GM23338 (cell line): ENCODE results near the gene FNIP2. TPM values are rescaled to one million over a fixed set of nuclear protein-coding genes. Genes with fewer than 3 reads are reported as not detected.

Source experiments
- ATAC-seq: fragments of 200-7000 bp; cut with Tn5 transposase; 3 replicates; pipeline ENCODE4 v1.9.1; 2020
- DNase-seq: peaks from one replicate; pipeline ENCODE4 v3.0.0-alpha.2; 2015; ENCODE audit warnings: low spot score
- H2AFZ ChIP-seq: fragments of 200-600 bp; sonication (generic); 2 replicates; pipeline ENCODE4 v1.8.0; 2016; ENCODE audit warnings: antibody characterized with exemption, mild to moderate bottlenecking, moderate library complexity
- H3F3A ChIP-seq: fragments of 200-600 bp; sonication (generic); replicated peaks from 2 replicates; pipeline ENCODE4 v1.8.0; 2017; ENCODE audit warnings: antibody characterized with exemption, mixed run types, low read depth
- H3K27ac ChIP-seq: fragments of 200-600 bp; sonication (generic); 2 replicates; pipeline ENCODE4 v1.6.1; 2016; ENCODE audit warnings: low read depth
- H3K27me3 ChIP-seq: fragments of 200-600 bp; sonication (generic); 2 replicates; pipeline ENCODE4 v1.8.0; 2016; ENCODE audit warnings: mild to moderate bottlenecking, mixed run types, moderate library complexity; ENCODE audit not compliant: insufficient read depth
- H3K36me3 ChIP-seq: fragments of 200-600 bp; sonication (generic); 2 replicates; pipeline ENCODE4 v1.8.0; 2016; ENCODE audit warnings: mild to moderate bottlenecking; ENCODE audit not compliant: insufficient read depth
- H3K4me1 ChIP-seq: fragments of 200-600 bp; sonication (generic); 2 replicates; pipeline ENCODE4 v1.8.0; 2016; ENCODE audit warnings: mild to moderate bottlenecking, moderate library complexity; ENCODE audit not compliant: insufficient read depth
- H3K4me2 ChIP-seq: fragments of 200-600 bp; sonication (generic); 2 replicates; pipeline ENCODE4 v1.7.1; 2017; ENCODE audit warnings: mixed run types
- H3K4me3 ChIP-seq: fragments of 200-600 bp; sonication (generic); 2 replicates; pipeline ENCODE4 v1.6.1; 2016; ENCODE audit warnings: mixed run types
- H3K79me2 ChIP-seq: fragments of 200-600 bp; sonication (generic); replicated peaks from 2 replicates; pipeline ENCODE4 v1.8.0; 2017; ENCODE audit warnings: mild to moderate bottlenecking; ENCODE audit not compliant: insufficient read depth
- H3K9me2 ChIP-seq: fragments of 200-600 bp; sonication (generic); 2 replicates; pipeline ENCODE4 v1.8.0; 2017; ENCODE audit not compliant: insufficient read depth
- H4K20me1 ChIP-seq: fragments of 200-600 bp; sonication (generic); replicated peaks from 2 replicates; pipeline ENCODE4 v1.8.0; 2017; ENCODE audit warnings: mild to moderate bottlenecking; ENCODE audit not compliant: insufficient read depth
- H3K27ac Mint-ChIP-seq: 2 replicates; pipeline ENCODE4 v1.8.0; 2020; ENCODE audit warnings: inconsistent platforms, mild to moderate bottlenecking, moderate library complexity, mixed read lengths
- H3K27me3 Mint-ChIP-seq: 3 replicates; pipeline ENCODE4 v1.8.0; 2022; ENCODE audit warnings: low read depth, mild to moderate bottlenecking, moderate library complexity, mixed read lengths, inconsistent platforms; ENCODE audit not compliant: insufficient read depth, poor library complexity
- H3K36me3 Mint-ChIP-seq: 3 replicates; pipeline ENCODE4 v1.8.0; 2021; ENCODE audit warnings: low read depth, mild to moderate bottlenecking, inconsistent platforms, moderate library complexity, mixed read lengths
- H3K4me1 Mint-ChIP-seq: 3 replicates; pipeline ENCODE4 v1.8.0; 2020; ENCODE audit warnings: mild to moderate bottlenecking, inconsistent platforms, mixed read lengths
- H3K4me3 Mint-ChIP-seq: 3 replicates; pipeline ENCODE4 v1.8.0; 2021; ENCODE audit warnings: moderate library complexity, mild to moderate bottlenecking, inconsistent platforms, mixed read lengths
- H3K9me3 Mint-ChIP-seq: 3 replicates; pipeline ENCODE4 v1.8.0; 2020; ENCODE audit warnings: moderate library complexity, mild to moderate bottlenecking, inconsistent platforms, mixed read lengths
- CREB1 ChIP-seq: fragments of 250-450 bp; sonication (Bioruptor Pico); IDR thresholded peaks from 2 replicates; pipeline ENCODE4 v1.5.0; 2020; ENCODE audit warnings: low read depth, mild to moderate bottlenecking, moderate library complexity
- CTCF ChIP-seq, 2 experiments: fragments of 200-600 bp in 1 of 2; sonication (generic) in 1 of 2; conservative IDR thresholded peaks; 2 replicates each; pipeline versions ENCODE4 v1.5.1 to v1.6.1; 2016 to 2017; ENCODE audit warnings: antibody characterized with exemption in 2 of 2, low read depth in 2 of 2, mild to moderate bottlenecking in 2 of 2, moderate library complexity in 1 of 2
- ETS1 ChIP-seq: IDR thresholded peaks from 2 replicates; pipeline ENCODE4 v1.6.1; 2016; ENCODE audit warnings: antibody characterized with exemption
- EZH2 ChIP-seq: fragments of 200-600 bp; sonication (generic); IDR thresholded peaks from one replicate; pipeline ENCODE4 v1.8.0; 2017; ENCODE audit warnings: antibody characterized with exemption, mild to moderate bottlenecking, low read depth; ENCODE audit not compliant: unreplicated experiment
- EZH2phosphoT487 ChIP-seq: fragments of 200-600 bp; sonication (generic); IDR thresholded peaks from one replicate; pipeline ENCODE4 v1.8.1; 2018; ENCODE audit warnings: antibody characterized with exemption; ENCODE audit not compliant: unreplicated experiment
- JUNB ChIP-seq: IDR thresholded peaks from one replicate; pipeline ENCODE4 v1.6.1; 2016; ENCODE audit warnings: antibody characterized with exemption; ENCODE audit not compliant: unreplicated experiment
- NANOG ChIP-seq: IDR thresholded peaks from 2 replicates; pipeline ENCODE4 v1.6.1; 2016; ENCODE audit warnings: antibody characterized with exemption, borderline replicate concordance
- POLR2AphosphoS5 ChIP-seq: IDR thresholded peaks from 2 replicates; pipeline ENCODE4 v1.6.1; 2016; ENCODE audit warnings: antibody characterized with exemption, low read depth
- REST ChIP-seq: IDR thresholded peaks from one replicate; pipeline ENCODE4 v1.6.1; 2018; ENCODE audit warnings: antibody characterized with exemption; ENCODE audit not compliant: unreplicated experiment
- STAT1 ChIP-seq: IDR thresholded peaks from one replicate; pipeline ENCODE4 v1.6.1; 2016; ENCODE audit warnings: antibody characterized with exemption; ENCODE audit not compliant: unreplicated experiment
- ZNF114 ChIP-seq: fragments of 250-450 bp; sonication (Bioruptor Pico); IDR thresholded peaks from 2 replicates; pipeline ENCODE4 v1.5.0; 2020; ENCODE audit warnings: mild to moderate bottlenecking, moderate library complexity
- ZNF331 ChIP-seq: fragments of 250-450 bp; sonication (Bioruptor Pico); IDR thresholded peaks from 2 replicates; pipeline ENCODE4 v1.5.0; 2020; ENCODE audit warnings: low read depth, mild to moderate bottlenecking, moderate library complexity
- ZNF462 ChIP-seq: fragments of 250-450 bp; sonication (Bioruptor Pico); IDR thresholded peaks from 2 replicates; pipeline ENCODE4 v1.5.0; 2020; ENCODE audit warnings: mild to moderate bottlenecking, moderate library complexity
- polyA plus RNA-seq: library from polyadenylated mRNA; unstranded; fragments of >200 nt; fragmentation: Nextera tagmentation; extraction: Ambion mirVana; gene quantifications from 2 replicates; pipeline ENCODE4 v1.2.1, GENCODE V29; 2016
- total RNA-seq: library from RNA; depleted of rRNA; stranded (reverse); fragments of >200 nt; shearing (Covaris generic); gene quantifications from 2 replicates; pipeline ENCODE4 v1.2.3, GENCODE V29; 2014

The FNIP2 gene
- total and polyA plus RNA-seq, 2 experiments from 2014 or later: 2.7 to 17.2 TPM

DNA sequence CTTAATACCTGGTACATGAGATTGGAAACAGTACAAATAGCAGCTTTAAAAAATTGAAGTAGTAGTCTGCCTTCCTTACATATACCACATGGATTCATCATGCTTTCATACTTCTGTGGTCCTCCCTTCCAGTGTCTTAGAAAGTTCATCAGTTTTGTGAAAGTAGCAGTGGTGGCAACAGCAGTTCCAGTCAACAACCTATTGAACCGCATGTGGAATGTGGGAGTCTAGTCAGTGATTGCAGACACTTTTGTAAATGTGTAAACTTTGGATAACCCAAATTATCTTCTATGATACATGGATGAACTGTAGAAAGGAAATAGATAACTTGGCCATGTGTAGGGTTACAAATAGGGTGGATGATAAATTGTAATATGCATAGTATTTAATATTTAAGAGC is 34.1 kb downstream of the FNIP2 start:
- H3K27me3 ChIP-seq: no peaks in the 10 kb centered on the region
- Mint-ChIP-seq H3K27me3 (peaks cover 2% of the 10 kb centered on the region), H3K27ac (no peak overlapping the region; the same call in 1 of the 2 replicates), H3K4me3 (no peak overlapping the region), H3K4me1 (peaks cover 33% of the 10 kb centered on the region), H3K36me3 (no peaks in the 10 kb centered on the region), H3K9me3 (no peaks in the 10 kb centered on the region)
- no peak overlapping the region for H3K27ac ChIP-seq
- H3K9me2 ChIP-seq: no peaks in the 10 kb centered on the region
- TF ChIP-seq ZNF462 (CRISPR knock-in tag): no peak
- no peak for TF ChIP-seq REST
- TF ChIP-seq JUNB: no peak
- no peak for TF ChIP-seq POLR2AphosphoS5
- no peak for TF ChIP-seq CREB1 (CRISPR knock-in tag)
- TF ChIP-seq ZNF114: no peak
- no peak for TF ChIP-seq EZH2
- TF ChIP-seq ETS1: no peak
- TF ChIP-seq STAT1: no peak
- no peak for TF ChIP-seq EZH2phosphoT487
- no peak for TF ChIP-seq CTCF (conservative IDR thresholded peaks at IDR 0.05; ENCODE audit: low read depth in 2 of 2)
- TF ChIP-seq ZNF331 (CRISPR knock-in tag): no peak
- no peak for TF ChIP-seq NANOG
- no peaks in the 10 kb centered on the region for H4K20me1 ChIP-seq
- no peaks in the 10 kb centered on the region for H3F3A ChIP-seq
- no peak overlapping the region for H3K4me3 ChIP-seq
- DNase-seq (no peak), ATAC-seq (no peak)
- H2AFZ ChIP-seq: no peak overlapping the region
- no peaks in the 10 kb centered on the region for H3K36me3 ChIP-seq
- H3K4me2 ChIP-seq: no peak overlapping the region
- H3K4me1 ChIP-seq: peaks cover 21% of the 10 kb centered on the region; the same call in 1 of the 2 replicates
- peaks cover 6% of the 10 kb centered on the region for H3K79me2 ChIP-seq
